Inflammatory macrophage (primary cell): ENCODE data around the gene NBEAL2.

Experiments
- DNase-seq, 2 donors: peaks; one replicate each; pipeline ENCODE4 v3.0.0-alpha.2; 2020 to 2022
- total RNA-seq, 18 experiments: gene quantifications; one replicate each; lab custom pipeline; 2026; ENCODE audit warnings: mixed read lengths in 6 of 18, inconsistent platforms in 2 of 18; lab: John Stamatoyannopoulos, UW

Gene NBEAL2, protein sequence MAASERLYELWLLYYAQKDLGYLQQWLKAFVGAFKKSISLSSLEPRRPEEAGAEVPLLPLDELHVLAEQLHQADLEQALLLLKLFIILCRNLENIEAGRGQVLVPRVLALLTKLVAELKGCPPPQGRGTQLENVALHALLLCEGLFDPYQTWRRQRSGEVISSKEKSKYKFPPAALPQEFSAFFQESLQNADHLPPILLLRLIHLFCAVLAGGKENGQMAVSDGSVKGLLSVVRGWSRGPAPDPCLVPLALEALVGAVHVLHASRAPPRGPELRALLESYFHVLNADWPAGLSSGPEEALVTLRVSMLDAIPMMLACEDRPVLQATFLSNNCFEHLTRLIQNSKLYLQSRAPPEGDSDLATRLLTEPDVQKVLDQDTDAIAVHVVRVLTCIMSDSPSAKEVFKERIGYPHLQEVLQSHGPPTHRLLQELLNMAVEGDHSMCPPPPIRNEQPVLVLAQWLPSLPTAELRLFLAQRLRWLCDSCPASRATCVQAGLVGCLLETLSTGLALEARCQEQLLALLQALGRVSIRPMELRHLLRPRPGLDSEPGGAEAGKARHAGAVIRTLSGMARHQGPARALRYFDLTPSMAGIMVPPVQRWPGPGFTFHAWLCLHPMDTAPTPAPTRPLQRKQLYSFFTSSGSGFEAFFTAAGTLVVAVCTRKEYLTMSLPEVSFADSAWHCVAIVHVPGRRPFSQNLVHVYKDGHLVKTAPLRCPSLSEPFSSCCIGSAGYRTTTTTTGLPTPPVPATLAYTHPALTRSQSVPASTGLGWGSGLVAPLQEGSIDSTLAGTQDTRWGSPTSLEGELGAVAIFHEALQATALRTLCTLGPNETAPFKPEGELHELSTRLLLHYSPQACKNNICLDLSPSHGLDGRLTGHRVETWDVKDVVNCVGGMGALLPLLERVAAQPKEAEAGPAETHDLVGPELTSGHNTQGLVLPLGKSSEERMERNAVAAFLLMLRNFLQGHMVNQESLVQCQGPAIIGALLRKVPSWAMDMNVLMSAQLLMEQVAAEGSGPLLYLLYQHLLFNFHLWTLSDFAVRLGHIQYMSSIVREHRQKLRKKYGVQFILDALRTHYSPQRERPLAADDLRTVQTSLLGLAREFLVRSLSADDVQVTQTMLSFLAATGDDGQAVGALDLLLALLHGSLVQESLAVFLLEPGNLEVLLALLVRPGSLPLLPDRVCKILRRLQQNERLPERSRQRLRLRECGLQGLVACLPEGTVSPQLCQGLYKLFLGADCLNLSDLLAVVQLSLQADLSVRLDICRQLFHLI (N-terminal part only)
- total RNA-seq = 59.5 to 245 (median 130) reads per million in 18 experiments

DNA sequence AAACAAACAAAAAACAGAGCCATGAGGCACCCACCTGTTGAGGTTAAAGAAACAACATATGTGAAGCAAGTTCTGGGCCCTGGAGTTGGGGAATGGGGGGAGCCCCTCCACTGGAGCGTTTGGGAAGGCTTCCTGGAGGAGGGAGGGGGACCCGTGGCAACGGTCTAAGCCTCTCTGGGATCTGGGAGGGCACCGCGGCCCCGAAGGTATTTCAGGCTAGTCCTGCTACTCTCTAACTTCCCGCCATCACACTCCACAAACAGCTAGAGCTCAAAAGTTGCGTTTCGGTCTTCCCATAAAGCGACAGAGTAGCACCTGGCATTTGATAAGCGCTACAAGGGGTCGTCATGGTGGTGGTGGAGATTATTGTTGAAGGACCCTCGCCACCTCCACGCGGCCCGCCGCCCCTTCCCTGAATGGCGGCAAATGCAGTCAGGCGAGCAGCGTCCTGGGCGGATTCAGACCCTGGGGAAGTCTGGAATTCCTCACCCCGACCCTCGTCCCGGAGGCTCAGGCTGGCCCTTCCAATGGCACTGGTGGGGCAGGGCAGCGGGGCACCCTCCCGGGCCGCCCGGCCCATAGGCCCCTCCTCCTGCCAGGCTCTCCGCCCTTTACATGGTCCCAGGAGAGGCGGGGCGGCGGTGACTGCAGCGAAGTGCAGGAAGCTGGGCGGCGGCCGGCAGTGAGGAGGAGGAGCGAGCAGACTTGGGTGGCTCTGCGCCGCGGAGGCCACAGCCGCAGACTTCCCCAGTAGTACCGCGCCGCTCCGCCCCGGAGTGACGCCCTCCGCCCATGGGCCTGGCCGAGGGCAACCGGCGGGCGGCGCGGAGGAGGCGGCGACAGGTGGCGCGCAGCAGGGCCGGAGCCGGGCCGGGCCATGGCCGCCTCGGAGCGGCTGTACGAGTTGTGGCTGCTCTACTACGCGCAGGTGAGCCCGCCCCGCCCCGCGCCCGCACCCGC, at the start of gene NBEAL2:
Gene NBEAL2 (plus strand): TSS at position 682 of the 960 bp plus-strand sequence. CDS start 196 bp downstream, at position 878.
- peak; percentile 95 to 98 for DNase-seq

DNA sequence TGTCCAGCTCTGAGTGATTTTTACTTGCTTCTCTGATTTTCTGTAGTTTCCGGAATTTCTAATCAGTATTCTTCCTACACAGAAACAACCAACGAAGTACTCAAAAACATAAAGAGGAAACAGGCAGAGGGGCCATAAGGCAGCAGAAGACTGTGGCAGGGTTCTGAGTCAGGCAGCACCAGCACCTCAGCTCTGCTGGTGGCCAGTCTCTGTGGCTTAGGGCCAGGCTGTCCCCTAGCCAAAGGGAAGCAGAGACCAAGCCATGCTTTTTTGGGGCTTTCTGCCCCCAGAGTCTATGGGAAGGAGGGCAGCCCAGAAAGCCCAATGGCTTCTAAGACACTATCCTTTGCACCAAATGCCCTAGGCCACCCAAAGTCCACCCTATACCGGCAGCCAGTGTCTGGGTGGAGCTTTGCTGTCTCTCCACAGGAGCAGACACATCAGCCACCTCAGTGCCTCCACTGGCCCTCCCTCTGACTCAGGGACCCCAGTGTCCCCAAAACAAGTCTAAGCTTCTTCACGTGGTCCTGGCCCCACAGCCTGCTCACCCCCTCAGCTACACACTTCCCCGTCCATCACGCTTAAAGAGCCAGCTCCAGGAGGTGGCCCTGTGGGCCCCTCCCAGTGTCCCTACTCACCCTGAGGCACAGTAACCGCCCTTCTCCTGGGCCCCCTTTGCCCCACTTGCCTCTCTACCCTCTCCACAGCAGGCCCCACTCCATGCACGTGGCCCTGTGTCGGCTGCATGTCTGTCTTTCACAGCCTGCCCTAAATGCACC, 49.1 kb upstream of the NBEAL2 start:
- DNase-seq = peak; percentile 84 to 89

DNA sequence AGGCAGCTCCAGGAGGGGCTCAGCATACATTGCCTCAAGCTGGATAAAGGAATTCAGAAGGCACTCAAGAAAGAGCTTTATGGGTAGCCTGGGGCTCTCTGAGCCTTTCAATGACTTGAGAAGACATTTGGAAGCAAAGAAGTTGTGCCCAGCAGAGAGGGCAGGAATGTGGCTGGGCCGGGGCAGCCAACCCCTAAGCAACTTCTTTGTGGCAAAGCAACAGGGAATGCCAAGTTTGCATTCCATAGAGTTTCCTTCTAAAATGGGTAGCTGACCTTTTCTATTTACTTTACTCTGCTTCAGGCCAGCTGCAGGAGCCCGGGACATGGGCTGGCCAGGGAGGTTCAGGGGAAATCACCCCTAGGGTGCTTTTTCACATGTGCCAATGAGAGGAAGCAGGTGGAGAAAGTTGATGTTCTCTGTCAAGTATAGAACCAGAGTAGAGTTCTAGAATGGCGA, 48.5 kb upstream of the NBEAL2 start:
- DNase-seq = no peak

DNA sequence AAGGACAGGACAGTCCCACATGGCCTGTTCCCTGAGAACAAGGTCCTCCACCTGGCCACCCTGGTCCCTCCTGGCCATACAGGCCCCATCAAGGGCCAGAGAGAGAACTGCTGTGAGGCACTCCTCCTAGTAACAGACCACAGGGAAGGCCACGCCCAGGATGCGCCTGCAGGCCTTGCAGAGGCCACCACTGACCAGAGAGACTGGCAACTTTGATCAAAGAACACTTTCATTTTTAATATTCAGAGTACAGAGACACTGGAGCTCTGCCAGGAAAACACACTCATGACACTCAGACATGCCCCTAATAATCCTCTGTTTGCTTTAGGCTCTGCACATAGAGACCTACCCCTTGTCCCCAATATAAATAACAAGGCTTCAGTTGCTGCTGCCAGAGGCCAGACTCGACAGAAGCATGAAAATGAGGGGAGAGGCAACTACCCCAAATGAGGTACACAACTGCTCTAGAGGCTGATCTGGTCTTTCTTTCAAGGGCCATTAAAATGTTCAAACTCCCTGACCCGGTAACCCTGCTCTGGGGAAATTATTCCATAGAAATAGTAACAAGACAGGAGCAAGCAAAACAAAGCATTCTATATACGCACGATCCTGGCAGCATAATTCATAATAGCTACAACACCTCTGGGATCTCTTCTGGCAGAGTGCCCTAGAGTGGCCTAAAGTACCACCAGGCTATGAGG, 47.7 kb upstream of the NBEAL2 start:
- peak; percentile 64 to 75 for DNase-seq

DNA sequence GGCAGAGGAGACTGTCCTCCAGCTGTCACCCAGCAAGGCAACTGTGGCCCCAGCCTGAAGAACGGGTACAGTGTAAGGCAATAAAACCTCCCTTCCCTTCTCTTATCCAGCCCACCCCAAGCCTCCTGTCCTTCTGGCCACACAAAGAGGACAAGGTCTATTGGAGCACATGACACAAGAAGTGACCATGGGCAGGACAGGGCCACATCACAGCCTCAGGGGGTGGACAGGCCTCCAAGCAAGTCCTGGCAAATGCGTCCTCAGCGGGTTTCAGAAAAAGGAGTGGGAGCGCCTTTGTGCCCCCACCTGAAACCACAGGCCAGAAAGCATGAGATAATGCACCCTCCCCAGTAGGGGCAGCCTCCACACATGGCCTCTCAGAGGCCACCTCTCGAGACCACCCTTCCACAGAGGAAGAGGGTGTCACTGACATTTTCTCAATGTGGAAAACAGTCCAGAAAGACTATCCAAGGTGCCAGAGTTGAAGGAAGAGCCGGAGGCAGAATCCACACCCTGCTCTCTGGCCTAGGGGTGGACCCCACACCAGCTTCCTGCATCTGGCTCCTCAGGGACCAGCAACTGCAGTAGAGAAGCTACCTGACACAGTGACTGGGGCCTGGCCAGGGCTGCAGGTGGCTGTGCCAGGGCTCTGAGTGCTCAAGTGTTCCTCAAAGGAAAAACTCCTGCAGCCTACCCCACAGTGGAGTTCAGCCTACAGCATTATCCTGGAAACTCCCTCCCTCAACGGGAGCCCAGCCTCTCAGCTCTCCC, 46.8 kb upstream of the NBEAL2 start:
- DNase-seq = peak in 1 of 2 donors; percentile 28

DNA sequence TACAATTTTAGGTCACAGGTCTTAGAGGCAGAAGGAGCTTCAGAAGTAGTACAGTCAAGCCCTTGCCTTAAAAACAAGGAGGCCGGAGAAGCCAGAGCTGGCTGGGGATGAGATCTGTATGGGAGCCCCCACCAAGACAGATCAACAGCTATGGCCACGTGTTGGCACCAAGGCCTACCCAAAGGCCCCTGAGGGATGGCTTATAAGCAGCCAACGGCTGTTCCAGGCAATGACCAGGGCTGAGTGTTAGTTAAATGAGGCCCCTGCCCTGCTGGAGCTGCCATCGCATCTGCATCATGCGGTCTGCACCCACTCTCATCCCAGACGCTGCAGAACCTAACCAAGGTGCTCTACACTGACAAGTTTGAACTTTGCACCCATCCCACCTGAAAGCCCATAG, 46.2 kb upstream of the NBEAL2 start:
- DNase-seq = no peak

DNA sequence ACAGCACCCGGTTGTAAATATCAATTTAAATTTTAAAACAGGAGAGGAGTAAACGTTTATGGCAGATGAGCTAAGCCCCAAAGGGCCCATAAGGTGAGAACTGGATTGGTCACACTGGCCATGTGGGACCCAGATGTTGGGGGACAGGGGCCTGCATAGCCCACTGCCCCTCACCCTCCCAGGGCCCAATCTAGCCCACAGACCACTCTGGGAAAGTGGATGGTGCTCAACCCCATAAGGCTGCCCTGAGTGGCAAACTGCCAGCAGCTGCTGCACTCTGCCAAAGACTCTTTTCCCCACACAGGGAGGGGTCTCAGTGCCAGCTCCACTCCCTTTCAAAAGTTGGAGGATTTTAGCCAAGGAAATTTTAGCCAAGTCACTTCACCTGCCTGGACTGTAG, 45.4 kb upstream of the NBEAL2 start:
- no peak for DNase-seq

DNA sequence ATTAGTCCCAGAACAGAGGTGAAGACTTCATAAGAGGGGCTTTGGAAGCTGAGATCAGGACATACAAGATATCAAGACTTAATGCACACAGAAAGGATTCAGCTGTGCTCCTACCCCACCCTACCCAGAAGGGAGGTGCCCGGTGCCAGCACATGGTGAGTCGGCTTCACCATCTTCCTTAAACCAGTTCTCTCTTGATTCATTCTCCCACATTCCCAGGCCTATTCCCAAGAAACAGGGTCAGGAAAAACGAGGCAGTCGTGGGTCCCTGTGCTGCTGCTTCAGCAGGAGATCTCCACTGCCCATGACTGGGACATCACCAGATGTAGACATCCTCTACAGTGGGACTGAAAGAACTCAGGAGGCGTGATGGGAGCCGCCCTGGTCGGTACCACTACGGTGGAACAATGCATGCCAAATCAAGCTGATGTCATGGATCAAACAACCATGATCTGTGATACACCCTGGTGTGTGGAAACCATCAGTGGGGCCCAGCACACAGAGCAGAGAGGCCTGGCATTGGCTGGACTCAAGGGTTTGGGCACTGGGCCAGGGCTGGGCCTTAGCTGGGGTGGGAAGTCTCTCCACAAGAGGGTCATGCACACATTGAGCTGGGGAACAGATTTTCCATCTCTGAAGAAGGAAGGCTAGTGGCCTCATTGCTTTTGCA, 44.8 kb upstream of the NBEAL2 start:
- DNase-seq = peak in 1 of 2 donors; percentile 7

DNA sequence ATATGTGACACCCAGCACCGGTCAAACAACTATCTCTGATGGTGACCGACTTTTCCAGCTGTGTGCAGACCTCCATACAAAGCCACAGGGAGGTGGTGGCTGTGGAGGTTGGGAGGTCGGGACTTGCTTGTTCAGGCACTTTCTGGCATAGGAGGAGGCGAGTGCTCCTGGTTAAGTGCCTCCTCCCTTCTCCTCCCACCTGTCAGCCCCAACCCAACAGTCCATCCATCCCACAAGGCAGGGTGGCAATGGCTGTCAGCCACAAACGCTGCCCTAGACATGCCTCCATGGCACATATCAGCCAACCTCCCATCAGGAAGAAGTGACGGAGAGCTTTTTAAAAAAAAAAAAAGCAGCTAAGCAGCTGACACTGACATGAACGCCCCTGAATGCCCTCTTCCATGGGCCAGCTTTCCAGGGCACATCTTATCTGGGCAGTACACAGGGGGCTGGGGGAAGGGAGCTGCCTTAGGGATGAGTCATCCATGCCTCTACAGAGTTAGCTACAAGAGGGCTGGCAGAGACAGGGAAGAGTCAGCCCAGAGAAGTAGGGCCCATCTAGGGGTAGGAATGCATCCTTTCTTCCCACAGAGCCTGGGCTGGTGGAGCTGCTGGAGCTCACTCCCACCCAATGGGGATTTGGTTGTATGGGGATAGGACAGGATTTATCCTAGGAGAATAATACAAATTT, 44.2 kb upstream of the NBEAL2 start:
- peak; percentile 39 to 61 for DNase-seq

DNA sequence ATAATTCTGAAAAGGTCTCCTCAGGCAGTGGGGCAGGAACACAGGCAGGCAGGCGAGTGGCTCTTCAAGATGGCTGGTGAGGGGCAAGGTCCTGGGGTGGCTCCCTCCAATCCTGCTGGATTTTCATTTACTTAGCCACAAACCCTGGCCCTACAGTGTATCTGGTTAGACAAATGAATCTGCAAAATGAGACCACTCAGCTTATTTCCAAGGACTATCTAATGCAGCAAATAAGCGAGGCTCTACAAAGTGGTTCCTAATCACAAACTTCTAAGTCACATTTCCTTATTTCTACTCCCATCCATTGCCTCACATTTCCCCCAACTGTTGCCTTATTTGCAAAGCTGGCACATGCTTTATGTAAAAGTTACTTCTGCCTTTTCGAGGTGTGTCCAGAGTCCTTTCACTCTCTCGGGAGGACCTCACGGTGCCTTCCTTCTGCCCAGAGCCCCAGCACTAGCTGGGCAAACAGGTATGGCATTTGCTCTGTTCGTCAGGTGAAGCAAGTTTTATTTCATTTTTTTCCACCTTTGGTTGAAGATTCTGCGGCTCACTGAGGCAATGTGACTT, 43.4 kb upstream of the NBEAL2 start:
- peak; percentile 85 to 92 for DNase-seq

DNA sequence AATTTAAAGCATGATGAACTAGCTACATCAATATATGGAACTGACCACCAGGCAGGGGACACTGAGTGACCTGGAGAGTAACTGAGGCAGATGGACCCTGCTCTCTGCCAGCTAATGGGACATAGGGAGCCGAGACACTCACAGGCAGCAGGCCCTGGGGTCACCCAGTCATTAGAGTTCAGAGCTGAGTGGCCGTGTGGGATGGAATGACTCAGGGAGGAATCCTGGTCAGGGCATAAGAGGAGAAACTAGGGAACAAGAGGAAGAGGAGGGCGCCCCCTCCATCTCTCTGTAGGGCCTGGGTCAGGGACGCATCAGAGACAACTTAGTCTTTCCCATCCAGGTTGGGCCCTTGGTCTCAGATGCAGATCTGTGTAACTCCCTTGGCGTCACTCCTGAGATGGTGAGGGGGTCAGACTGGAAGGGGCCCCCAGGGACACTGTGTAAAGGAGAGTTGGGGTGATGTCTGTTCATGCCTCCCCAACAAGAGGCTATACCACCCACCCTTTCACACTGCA, 42.7 kb upstream of the NBEAL2 start:
- peak; percentile 64 to 79 for DNase-seq

DNA sequence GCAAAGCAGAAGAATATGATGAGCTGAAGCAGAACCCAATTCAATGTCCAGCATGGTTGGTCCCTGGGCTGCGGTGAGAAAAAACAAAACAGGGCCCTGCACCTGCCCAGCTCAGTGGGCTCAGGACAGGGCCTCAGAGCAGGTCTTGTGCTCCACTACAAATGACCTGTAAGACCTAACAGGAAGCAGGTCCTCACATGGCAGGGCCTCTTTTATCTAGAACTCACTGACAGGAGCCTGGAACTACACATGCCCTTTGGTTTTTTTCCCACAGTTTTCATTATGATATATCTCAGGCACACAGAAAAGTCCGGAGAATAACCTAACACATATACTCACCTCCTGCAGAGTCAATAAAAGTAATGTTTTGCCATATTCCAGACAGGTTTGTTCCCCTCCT, 41.3 kb upstream of the NBEAL2 start:
- no peak for DNase-seq

DNA sequence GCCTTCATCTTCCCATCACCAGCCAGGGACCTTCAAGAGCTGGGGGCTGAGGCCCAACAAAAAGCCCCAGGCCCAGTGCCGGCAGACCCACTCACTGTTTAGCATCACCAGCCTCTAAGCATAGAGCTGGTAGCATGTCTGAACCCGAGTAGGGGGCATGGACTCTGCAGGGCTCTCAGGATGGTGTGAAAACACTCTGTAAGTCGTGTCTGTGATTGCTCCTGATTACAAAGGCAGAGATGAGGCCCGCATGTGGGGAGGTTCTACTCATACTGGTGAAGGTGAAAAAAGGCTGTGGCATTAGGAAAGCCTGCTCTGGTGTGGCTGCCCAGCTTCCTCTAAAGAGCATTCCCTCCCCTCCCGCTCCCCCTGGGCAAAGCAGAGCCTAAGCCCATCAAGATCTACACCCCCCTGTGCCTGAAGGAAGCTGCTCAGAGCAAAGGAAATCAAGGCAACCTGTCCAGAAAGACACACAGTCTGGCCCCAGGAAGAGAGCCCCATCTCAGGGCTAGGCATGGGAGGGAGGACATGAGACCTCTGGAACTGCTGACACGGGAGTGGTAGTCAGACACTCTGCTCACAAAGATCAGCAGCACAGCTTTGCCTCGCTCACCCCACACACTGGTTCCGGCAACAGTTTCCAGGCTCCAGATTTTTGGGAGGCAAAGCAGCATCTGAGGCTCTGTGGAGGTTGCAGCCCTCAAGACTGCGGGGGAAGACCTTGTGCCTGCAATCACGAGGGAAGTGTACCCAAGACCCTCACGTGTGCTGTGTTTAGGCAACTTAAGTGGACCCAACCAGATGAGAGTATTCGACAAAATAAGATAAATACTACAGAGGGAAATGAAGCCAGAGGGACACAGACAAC, 39.7 kb upstream of the NBEAL2 start:
- DNase-seq = peak; percentile 47 to 79

DNA sequence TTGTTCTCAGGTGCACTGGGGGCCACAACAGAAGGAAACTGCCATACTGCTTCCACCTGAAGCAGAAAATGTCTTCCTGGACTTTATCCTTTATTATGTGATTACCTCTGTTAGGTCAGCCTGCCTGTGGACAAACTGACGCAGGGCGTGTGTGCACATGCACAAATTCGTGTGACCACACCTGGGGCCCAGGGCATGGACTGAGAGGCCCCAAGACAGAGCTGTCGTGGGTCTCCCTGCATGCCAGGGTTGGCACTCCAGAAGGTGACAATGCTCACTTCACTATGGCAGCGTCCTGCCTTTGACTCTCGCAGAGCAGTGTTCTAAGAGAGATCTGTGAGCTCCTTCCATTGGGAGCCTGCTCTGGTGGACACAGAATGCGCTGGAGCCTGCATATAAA, 37.4 kb upstream of the NBEAL2 start:
- DNase-seq = no peak

DNA sequence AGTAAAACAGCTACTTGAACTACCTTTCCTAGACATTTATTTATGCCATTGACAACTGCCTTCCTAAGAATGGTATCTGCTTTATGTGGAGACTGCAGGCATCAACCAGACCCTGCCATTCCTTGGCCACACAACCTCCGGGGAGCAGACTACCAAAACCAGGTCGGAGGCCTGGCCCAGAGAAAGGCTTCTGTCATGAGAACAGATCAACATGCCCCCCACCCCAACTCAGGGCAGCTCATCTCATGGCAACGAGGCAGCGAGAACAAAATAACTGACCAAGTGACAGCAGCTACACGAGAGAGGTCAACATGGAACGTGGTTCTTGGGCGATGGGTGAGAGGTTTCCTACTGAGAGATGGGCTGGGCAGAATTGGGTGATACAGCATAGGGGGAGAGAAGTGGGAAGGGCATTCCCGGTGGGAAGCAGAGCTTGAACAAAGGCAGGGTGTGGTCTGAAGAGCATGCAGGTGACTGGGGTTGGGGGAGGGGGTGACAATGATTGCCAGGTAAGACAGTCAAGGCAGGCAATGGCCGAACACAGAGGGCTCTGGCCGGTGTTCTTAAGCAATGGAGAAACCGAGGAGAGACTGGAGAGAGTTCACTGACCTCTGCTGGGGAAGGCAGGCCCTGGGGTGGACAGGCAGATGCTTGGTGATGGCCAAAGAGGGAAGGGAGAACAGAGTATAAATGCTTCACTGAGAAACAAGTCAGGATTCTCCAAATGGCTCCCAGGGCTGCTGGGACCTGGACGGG, 36.8 kb upstream of the NBEAL2 start:
- no peak for DNase-seq
